Vein endothelial cell (primary cell): ENCODE data around the gene CERS1. TPM values are rescaled to one million over a fixed set of nuclear protein-coding genes. Genes with fewer than 3 reads are reported as not detected.

Experiments used
- total RNA-seq: library from RNA; depleted of rRNA; stranded (reverse); fragments of >200 nt; gene quantifications from 2 replicates; pipeline ENCODE4 v1.2.3, GENCODE V29; 2012

CERS1 gene, protein sequence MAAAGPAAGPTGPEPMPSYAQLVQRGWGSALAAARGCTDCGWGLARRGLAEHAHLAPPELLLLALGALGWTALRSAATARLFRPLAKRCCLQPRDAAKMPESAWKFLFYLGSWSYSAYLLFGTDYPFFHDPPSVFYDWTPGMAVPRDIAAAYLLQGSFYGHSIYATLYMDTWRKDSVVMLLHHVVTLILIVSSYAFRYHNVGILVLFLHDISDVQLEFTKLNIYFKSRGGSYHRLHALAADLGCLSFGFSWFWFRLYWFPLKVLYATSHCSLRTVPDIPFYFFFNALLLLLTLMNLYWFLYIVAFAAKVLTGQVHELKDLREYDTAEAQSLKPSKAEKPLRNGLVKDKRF
- 2.3 and 3.9 TPM in 2 replicates for total RNA-seq

GRCh38 chr19:18895824-18896341 is at the start of gene CERS1:
TSS of gene CERS1 (minus strand) at chr19:18896158. CDS start at chr19:18896072, 86 bp downstream.

DNA sequence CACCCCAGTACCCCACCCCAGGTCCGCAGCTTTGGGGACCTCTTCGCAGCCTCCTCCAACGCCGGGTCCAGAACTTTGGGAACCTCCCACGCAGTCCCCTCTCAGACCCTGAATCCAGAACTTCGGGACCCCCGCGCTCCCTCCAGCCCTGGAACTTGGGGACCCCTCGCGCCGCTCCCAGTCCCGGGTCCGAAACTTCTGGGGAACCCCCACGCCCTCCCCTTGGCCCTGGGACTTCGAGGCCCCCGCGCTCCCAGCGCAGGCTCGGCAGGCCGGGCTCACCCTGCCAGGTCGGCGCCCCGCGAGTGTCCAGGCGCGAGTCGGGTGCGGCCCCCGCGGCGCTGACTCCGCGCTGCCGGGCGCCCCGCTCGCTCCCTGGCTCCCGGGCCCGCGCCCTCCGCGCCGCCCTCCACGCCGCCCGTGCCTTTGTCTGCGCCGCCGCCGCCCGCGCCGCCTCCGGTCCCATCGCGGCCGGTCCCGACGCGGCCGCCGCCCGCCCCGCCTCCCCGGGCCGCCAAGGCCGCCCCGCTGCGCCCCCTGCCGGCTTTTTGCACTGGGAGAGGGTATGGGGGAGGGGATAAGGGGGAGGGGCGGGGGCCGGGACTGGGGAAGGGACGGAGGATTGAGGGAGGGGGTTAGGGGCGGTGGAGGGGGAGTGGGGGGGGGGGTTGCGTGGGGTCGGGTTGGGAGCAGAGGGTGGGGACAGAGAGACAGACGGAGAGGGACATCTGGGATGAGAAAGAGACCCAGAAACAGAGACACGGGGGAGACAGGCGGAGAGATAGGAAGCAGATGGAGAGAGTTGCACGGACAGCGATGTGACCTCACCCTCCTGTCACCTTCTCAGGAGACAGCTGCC is 45.0 kb upstream of the CERS1 start, which contains the start of gene HOMER3:
Gene HOMER3, minus strand, starts transcription at position 449 of the 859 bp plus-strand sequence. CDS start 2,235 bp downstream, outside the sequence.

DNA sequence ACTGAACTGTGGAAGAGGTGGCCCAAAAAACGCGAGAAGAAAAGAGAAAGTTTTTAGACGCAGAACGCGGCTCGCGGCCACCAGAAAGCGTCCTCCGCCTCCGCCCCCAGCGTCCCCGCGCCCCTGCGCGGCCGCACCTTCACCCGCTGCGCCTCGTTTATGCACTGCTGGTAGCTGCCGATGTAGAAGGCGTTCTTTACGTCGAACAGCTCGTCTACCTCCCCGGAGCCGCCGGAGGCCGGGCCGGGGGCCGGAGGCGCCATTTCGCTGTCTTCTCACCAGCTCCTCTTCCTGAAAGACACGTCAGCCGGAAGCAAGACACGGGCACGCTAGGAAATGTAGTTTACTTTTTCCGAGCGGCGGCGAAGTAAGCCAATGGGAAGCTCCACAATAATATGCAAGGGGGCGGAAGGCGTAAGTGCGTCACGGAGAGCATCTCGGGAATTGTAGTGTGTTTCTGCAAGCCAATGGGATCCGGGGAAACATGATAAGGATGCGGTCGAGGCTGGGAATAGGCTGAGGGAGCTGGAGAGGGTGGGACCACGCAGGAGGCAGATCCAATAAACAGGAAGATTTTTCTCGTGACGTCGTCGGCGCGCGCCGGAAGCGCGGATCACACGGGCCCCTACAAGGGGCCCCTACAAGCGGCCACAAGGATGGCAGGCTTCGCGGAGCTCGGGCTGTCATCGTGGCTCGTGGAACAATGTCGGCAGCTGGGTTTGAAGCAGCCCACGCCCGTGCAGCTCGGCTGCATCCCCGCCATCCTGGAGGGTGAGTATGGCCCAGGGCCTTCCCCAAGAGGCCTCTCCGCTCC is 23.3 kb upstream of the CERS1 start, which contains the start of the genes COPE and DDX49:
Gene COPE, minus strand, starts transcription at position 302 of the 814 bp plus-strand sequence. Its CDS starts 39 bp downstream, at position 263.
Gene DDX49, plus strand, starts transcription at position 630 of the 814 bp plus-strand sequence. Its CDS starts 27 bp downstream, at position 657.

DNA sequence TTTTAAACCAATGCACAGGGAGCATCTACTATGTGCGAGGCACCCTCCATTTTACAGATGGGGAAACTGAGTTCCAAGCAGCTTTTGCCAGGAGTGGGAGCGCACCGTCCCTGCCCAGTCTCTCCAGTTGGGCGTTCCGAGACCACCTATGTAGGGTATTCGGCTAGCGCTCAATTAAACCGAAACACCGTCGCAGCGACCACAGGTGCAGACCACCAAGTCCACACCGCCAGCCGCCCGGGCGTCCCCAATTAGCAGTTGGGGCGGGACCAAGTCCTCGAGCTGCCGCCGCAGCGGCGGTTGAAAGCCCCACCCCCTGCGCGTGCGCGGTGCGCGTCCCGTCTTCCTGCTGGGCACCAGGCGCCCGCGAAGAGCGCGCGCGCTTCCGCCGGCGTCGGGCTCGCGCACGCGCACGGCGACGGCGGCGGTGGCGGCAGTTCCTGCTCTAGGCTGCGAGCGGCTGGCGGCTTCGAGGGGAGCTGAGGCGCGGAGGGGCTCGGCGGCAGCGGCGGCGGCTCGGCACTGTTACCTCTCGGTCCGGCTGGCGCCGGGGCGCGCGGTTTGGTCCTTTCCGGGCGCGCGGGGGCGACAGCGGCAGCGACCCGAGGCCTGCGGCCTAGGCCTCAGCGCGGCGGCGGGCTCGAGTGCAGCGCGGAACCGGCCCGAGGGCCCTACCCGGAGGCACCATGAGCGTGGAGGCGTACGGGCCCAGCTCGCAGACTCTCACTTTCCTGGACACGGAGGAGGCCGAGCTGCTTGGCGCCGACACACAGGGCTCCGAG is 64.2 kb downstream of the CERS1 start, which contains the start of gene UPF1:
Gene UPF1, plus strand, starts transcription at position 436 of the 782 bp plus-strand sequence. Its CDS starts 251 bp downstream, at position 687.

Other genes with a start within 250 kb of the CERS1 start
- 2.1 and 3.6 TPM in 2 replicates for gene CRTC1, start 212.5 kb downstream of the CERS1 start, total RNA-seq
- not detected in 2 replicates for gene COMP, start 104.9 kb downstream of the CERS1 start, total RNA-seq
- gene UPF1, start 64.2 kb downstream of the CERS1 start, total RNA-seq: 67.4 and 74.1 TPM in 2 replicates
- 219 and 252 TPM in 2 replicates for gene COPE, start 23.2 kb upstream of the CERS1 start, total RNA-seq
- gene DDX49, start 23.6 kb upstream of the CERS1 start, total RNA-seq: 52.6 and 56.6 TPM in 2 replicates
- gene HOMER3, start 45.1 kb upstream of the CERS1 start, total RNA-seq: 163 and 165 TPM in 2 replicates
- 30.4 and 39.9 TPM in 2 replicates for gene SUGP2, start 137.4 kb upstream of the CERS1 start, total RNA-seq
- 46.2 and 48.7 TPM in 2 replicates for gene ARMC6, start 137.4 kb upstream of the CERS1 start, total RNA-seq
- gene SLC25A42, start 167.8 kb upstream of the CERS1 start, total RNA-seq: 4.3 and 4.6 TPM in 2 replicates
- gene TMEM161A, start 242.3 kb upstream of the CERS1 start, total RNA-seq: 14.2 and 21.9 TPM in 2 replicates